ENCODE results near the gene RAB10.
"Not testable (repeated sequence)": the region's sequence is repeated elsewhere in the genome, so short reads cannot be mapped to it uniquely, and the experiment has no call there.

The RAB10 gene

GRCh38 chr2:26033818-26034636 lies at the start of gene RAB10:
Gene RAB10, plus strand, starts transcription at chr2:26034084. Its CDS starts 525 bp downstream, at chr2:26034609.
- in situ Hi-C loops (cut with HindIII; ENCODE audit: low sequenced_read_pairs) = no loop called here

- in situ Hi-C loops (cut with HindIII; ENCODE audit: low sequenced_read_pairs) = no loop called here
Observed at GRCh38 chr2:25988134-25988533, 45.8 kb upstream of the RAB10 start.

GRCh38 chr2:25989154-25989553 lies 44.7 kb upstream of the RAB10 start:
- in situ Hi-C loops (cut with HindIII; ENCODE audit: low sequenced_read_pairs) = no loop called here

GRCh38 chr2:25991965-25992364 lies 41.9 kb upstream of the RAB10 start:
- in situ Hi-C loops (cut with HindIII; ENCODE audit: low sequenced_read_pairs) = no loop called here

GRCh38 chr2:25992556-25992955 lies 41.3 kb upstream of the RAB10 start:
- in situ Hi-C loops (cut with HindIII; ENCODE audit: low sequenced_read_pairs) = no loop called here

GRCh38 chr2:25993049-25993448 lies 40.8 kb upstream of the RAB10 start:
- in situ Hi-C loops (cut with HindIII; ENCODE audit: low sequenced_read_pairs) = no loop called here

- in situ Hi-C loops (cut with HindIII; ENCODE audit: low sequenced_read_pairs) = no loop called here
Observed at GRCh38 chr2:25994509-25994908, 39.4 kb upstream of the RAB10 start.

- in situ Hi-C loops (cut with HindIII; ENCODE audit: low sequenced_read_pairs) = no loop called here
Observed at GRCh38 chr2:25996844-25997243, 37.0 kb upstream of the RAB10 start.

- in situ Hi-C loops (cut with HindIII; ENCODE audit: low sequenced_read_pairs) = not testable (repeated sequence)
Observed at GRCh38 chr2:25998816-25999383, 35.0 kb upstream of the RAB10 start.

- in situ Hi-C loops (cut with HindIII; ENCODE audit: low sequenced_read_pairs) = not testable (repeated sequence)
Observed at GRCh38 chr2:25999406-25999805, 34.5 kb upstream of the RAB10 start.

GRCh38 chr2:26000561-26001082 lies 33.3 kb upstream of the RAB10 start:
- in situ Hi-C loops (cut with HindIII; ENCODE audit: low sequenced_read_pairs) = no loop called here

- in situ Hi-C loops (cut with HindIII; ENCODE audit: low sequenced_read_pairs) = no loop called here
Observed at GRCh38 chr2:26001743-26002351, 32.0 kb upstream of the RAB10 start.

GRCh38 chr2:26002632-26003310 lies 31.1 kb upstream of the RAB10 start:
- in situ Hi-C loops (cut with HindIII; ENCODE audit: low sequenced_read_pairs) = no loop called here

- in situ Hi-C loops (cut with HindIII; ENCODE audit: low sequenced_read_pairs) = no loop called here
Observed at GRCh38 chr2:26008095-26008494, 25.8 kb upstream of the RAB10 start.

GRCh38 chr2:26008851-26009566 lies 24.9 kb upstream of the RAB10 start:
- in situ Hi-C loops (cut with HindIII; ENCODE audit: low sequenced_read_pairs) = no loop called here

- in situ Hi-C loops (cut with HindIII; ENCODE audit: low sequenced_read_pairs) = no loop called here
Observed at GRCh38 chr2:26009567-26009963, 24.3 kb upstream of the RAB10 start.

GRCh38 chr2:26010943-26011342 lies 22.9 kb upstream of the RAB10 start:
- in situ Hi-C loops (cut with HindIII; ENCODE audit: low sequenced_read_pairs) = loop anchor here (5.0 kb wide), 1 partner anchor 56 kb away; no protein-coding TSS in a partner anchor

- in situ Hi-C loops (cut with HindIII; ENCODE audit: low sequenced_read_pairs) = loop anchor here (5.0 kb wide), 1 partner anchor 56 kb away; no protein-coding TSS in a partner anchor
Observed at GRCh38 chr2:26011609-26011989, 22.3 kb upstream of the RAB10 start.

- in situ Hi-C loops (cut with HindIII; ENCODE audit: low sequenced_read_pairs) = loop anchor here (5.0 kb wide), 1 partner anchor 55 kb away; no protein-coding TSS in a partner anchor
Observed at GRCh38 chr2:26011990-26012856, 21.7 kb upstream of the RAB10 start.

Measured in DLD1 (cell line).